Measurements from ENCODE around the gene CD160. TPM values are rescaled to one million over a fixed set of nuclear protein-coding genes. Genes with fewer than 3 reads are reported as not detected.

CD160 gene
- total and polyA plus RNA-seq, 2 donors (not counting 1 experiment from before 2014, with no cell fraction given) = 0.10 TPM; not detected in 1

DNA sequence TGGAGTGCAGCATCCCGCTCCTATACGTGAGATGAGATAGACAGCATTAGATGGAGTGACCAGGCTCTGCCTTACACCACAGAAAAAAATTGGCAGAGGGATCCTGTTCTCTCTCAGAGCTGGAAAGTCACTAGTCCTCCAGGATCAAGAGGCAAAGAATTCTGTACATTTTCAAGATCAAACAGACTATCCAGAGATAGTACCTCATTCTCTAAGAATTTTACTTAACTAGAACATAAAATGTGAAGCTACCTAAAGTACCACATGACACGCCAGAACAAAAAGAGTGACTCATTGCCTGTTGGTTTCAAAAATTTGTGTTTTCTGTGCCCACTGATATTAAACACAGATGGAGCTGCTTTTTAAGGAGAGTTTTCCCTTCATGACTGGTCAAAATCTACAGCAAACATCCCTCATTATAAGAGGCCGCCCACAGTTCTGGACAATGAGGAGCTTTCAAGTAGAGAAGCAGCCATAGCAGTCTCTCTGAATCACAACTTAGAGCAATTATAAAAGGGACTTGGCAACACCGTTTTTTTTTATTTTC, 32.3 kb downstream of the CD160 start:
- no peaks in the 10 kb centered on the region for H3K27me3 Mint-ChIP-seq
- H3K4me1 Mint-ChIP-seq = no peaks in the 10 kb centered on the region
- Histone ChIP-seq H3K4me2 (replicated peaks; ENCODE audit: low read depth, low read length, poor library complexity, severe bottlenecking) (no peak overlapping the region), H3K9ac (ENCODE audit: low read length) (no peak overlapping the region), H3K9me3 (ENCODE audit: control extremely low read depth in 1 of 3, control insufficient read depth in 2 of 3, insufficient read depth in 1 of 3, low read length in 2 of 3) (no peaks in the 10 kb centered on the region), H3K4me3 (ENCODE audit: control extremely low read depth in 1 of 5, extremely low read depth in 1 of 5, insufficient read depth in 1 of 5, low read depth in 2 of 5, low read length in 4 of 5) (no peak overlapping the region), H2AFZ (ENCODE audit: insufficient read depth, low read depth, low read length, poor library complexity, severe bottlenecking) (no peak overlapping the region), H3K4me1 (ENCODE audit: control insufficient read depth in 2 of 2, insufficient read depth in 2 of 2, low read length in 2 of 2) (no peaks in the 10 kb centered on the region), H3K27me3 (replicated peaks in 1 of 4; ENCODE audit: control extremely low read depth in 1 of 4, control insufficient read depth in 3 of 4, insufficient read depth in 4 of 4, low read length in 3 of 4) (no peaks in the 10 kb centered on the region), H4K20me1 (ENCODE audit: control insufficient read depth, insufficient read depth, low read length, poor library complexity, severe bottlenecking) (no peaks in the 10 kb centered on the region), H3K36me3 (replicated peaks in 1 of 2; ENCODE audit: control extremely low read depth in 1 of 2, control insufficient read depth in 1 of 2, extremely low read depth in 1 of 2, insufficient read depth in 2 of 2, low read length in 1 of 2) (peaks cover 0 to 53% of the 10 kb centered on the region in 2 experiments), H3K79me2 (ENCODE audit: control insufficient read depth, insufficient read depth, low read length) (no peaks in the 10 kb centered on the region), H3K27ac (ENCODE audit: low read length in 2 of 2) (no peak overlapping the region)
- no peak for TF ChIP-seq EZH2 (IDR thresholded peaks at IDR 0.05; ENCODE audit: borderline replicate concordance, insufficient read depth, low read depth, low read length, poor library complexity, severe bottlenecking)
- TF ChIP-seq CTCF (IDR thresholded peaks at IDR 0.05) = no peak
- CTCF ChIA-PET = no interaction called here
- ATAC-seq (ENCODE audit: low read depth) = no peak
- H3K9me3 Mint-ChIP-seq (ENCODE audit: insufficient read depth) = no peaks in the 10 kb centered on the region
- 98% methylated on average over 3 of the region's 5 CpGs for WGBS (ENCODE audit: insufficient coverage)
- intact Hi-C loops (cut with micrococcal nuclease) = no loop called here
- no peak overlapping the region for H3K4me3 Mint-ChIP-seq
- DNase-seq = no peak
- no peak overlapping the region for H3K27ac Mint-ChIP-seq
- POLR2A ChIA-PET = no interaction called here

- CTCF ChIA-PET = no interaction called here
- Histone ChIP-seq H3K36me3 (replicated peaks in 1 of 2; ENCODE audit: control extremely low read depth in 1 of 2, control insufficient read depth in 1 of 2, extremely low read depth in 1 of 2, insufficient read depth in 2 of 2, low read length in 1 of 2) (peaks cover 5 to 31% of the 10 kb centered on the region in 2 experiments), H3K27me3 (replicated peaks in 1 of 4; ENCODE audit: control extremely low read depth in 1 of 4, control insufficient read depth in 3 of 4, insufficient read depth in 4 of 4, low read length in 3 of 4) (no peaks in the 10 kb centered on the region), H3K27ac (ENCODE audit: low read length in 2 of 2) (no peak overlapping the region), H2AFZ (ENCODE audit: insufficient read depth, low read depth, low read length, poor library complexity, severe bottlenecking) (no peak overlapping the region), H3K9ac (ENCODE audit: low read length) (no peak overlapping the region), H3K79me2 (ENCODE audit: control insufficient read depth, insufficient read depth, low read length) (no peaks in the 10 kb centered on the region), H3K4me1 (ENCODE audit: control insufficient read depth in 2 of 2, insufficient read depth in 2 of 2, low read length in 2 of 2) (no peaks in the 10 kb centered on the region), H3K9me3 (ENCODE audit: control extremely low read depth in 1 of 3, control insufficient read depth in 2 of 3, insufficient read depth in 1 of 3, low read length in 2 of 3) (peaks cover 0 to 13% (median 11%) of the 10 kb centered on the region in 3 donors), H4K20me1 (ENCODE audit: control insufficient read depth, insufficient read depth, low read length, poor library complexity, severe bottlenecking) (no peaks in the 10 kb centered on the region), H3K4me2 (replicated peaks; ENCODE audit: low read depth, low read length, poor library complexity, severe bottlenecking) (no peak overlapping the region), H3K4me3 (ENCODE audit: control extremely low read depth in 1 of 5, extremely low read depth in 1 of 5, insufficient read depth in 1 of 5, low read depth in 2 of 5, low read length in 4 of 5) (no peak overlapping the region)
- no peak overlapping the region for H3K4me3 Mint-ChIP-seq
- intact Hi-C loops (cut with micrococcal nuclease) = no loop called here
- POLR2A ChIA-PET = interaction anchor here (0.6 kb wide), 1 partner anchor 10 kb away, joined by 9 read pairs; no protein-coding TSS in a partner anchor
- H3K27ac Mint-ChIP-seq = no peak overlapping the region
- no peaks in the 10 kb centered on the region for H3K27me3 Mint-ChIP-seq
- H3K4me1 Mint-ChIP-seq = no peaks in the 10 kb centered on the region
- no peaks in the 10 kb centered on the region for H3K9me3 Mint-ChIP-seq (ENCODE audit: insufficient read depth)
- no peak for DNase-seq
- no peak for ATAC-seq (ENCODE audit: low read depth)
- no peak for TF ChIP-seq CTCF (IDR thresholded peaks at IDR 0.05)
- TF ChIP-seq EZH2 (IDR thresholded peaks at IDR 0.05; ENCODE audit: borderline replicate concordance, insufficient read depth, low read depth, low read length, poor library complexity, severe bottlenecking) = no peak
- WGBS (ENCODE audit: insufficient coverage) = 100% methylated on average over 2 of the region's 2 CpGs
Measured at GRCh38 chr1:145757420-145757819, 38.1 kb downstream of the CD160 start.

Measured in B cell (primary cell).